AG04449 (cell line): ENCODE data around the gene SGIP1.

ENCODE experiments used
- CTCF ChIA-PET: fragments of 350-600 bp; formaldehyde crosslinking; extraction: SDS; loops from one replicate; lab custom pipeline; 2021; ENCODE audit warnings: antibody characterized with exemption; lab: Yijun Ruan, JAX
- POLR2A ChIA-PET: fragments of 400-600, 350-600 bp; formaldehyde crosslinking; extraction: SDS; loops from one replicate; lab custom pipeline; 2020; ENCODE audit warnings: antibody characterized with exemption, inconsistent platforms; lab: Yijun Ruan, JAX
- DNase-seq: peaks from one replicate; pipeline ENCODE4 v3.0.0-alpha.2; 2010; ENCODE audit warnings: low read depth, low spot score
- H3K4me3 ChIP-seq: 2 replicates; pipeline ENCODE4 v1.5.1; 2011; ENCODE audit warnings: low read depth, mild to moderate bottlenecking, control low read depth, low read length
- CTCF ChIP-seq: IDR thresholded peaks from one replicate; pipeline ENCODE4 v1.5.1; 2011; ENCODE audit warnings: mild to moderate bottlenecking, moderate library complexity, low read length, control low read depth, inconsistent platforms; ENCODE audit not compliant: insufficient read depth; ENCODE audit errors: missing control alignments

The SGIP1 gene

GRCh38 chr1:66752671-66753371, 218.9 kb downstream of the SGIP1 start:
- H3K4me3 ChIP-seq = peak overlapping the region; percentile 53
- POLR2A ChIA-PET = no interaction called here
- CTCF ChIA-PET = interaction anchor here (0.7 to 2.0 kb wide), 5 partner anchors 11 to 460 kb away, joined by 3 to 10 read pairs (median 4); no protein-coding TSS in a partner anchor
- no peak for DNase-seq
- no peak for TF ChIP-seq CTCF

- CTCF ChIA-PET = interaction anchor here (0.6 to 1.6 kb wide), 6 partner anchors 8 to 1051 kb away, joined by 3 to 10 read pairs (median 5); no protein-coding TSS in a partner anchor
These were observed 223.8 kb downstream of the SGIP1 start for GRCh38 chr1:66757722-66758240.

GRCh38 chr1:66758241-66758755, 224.3 kb downstream of the SGIP1 start:
- DNase-seq = no peak

More at GRCh38 chr1:66757722-66758240, 223.8 kb downstream of the SGIP1 start:
- TF ChIP-seq CTCF = no peak
- no peak for DNase-seq
- POLR2A ChIA-PET = no interaction called here
- no peak overlapping the region for H3K4me3 ChIP-seq

GRCh38 chr1:66760506-66760905, 226.6 kb downstream of the SGIP1 start:
- ChIA-PET POLR2A (no interaction called here), CTCF (interaction anchor here (2.5 to 8.7 kb wide), 2 partner anchors 12 to 451 kb away, joined by 6 to 164 read pairs; no protein-coding TSS in a partner anchor)
- H3K4me3 ChIP-seq = no peak overlapping the region
- TF ChIP-seq CTCF = no peak
- no peak for DNase-seq

More at GRCh38 chr1:66758241-66758755, 224.3 kb downstream of the SGIP1 start:
- no peak overlapping the region for H3K4me3 ChIP-seq
- ChIA-PET CTCF (interaction anchor here (1.2 to 1.6 kb wide), 3 partner anchors 391 to 456 kb away, joined by 6 to 10 read pairs (median 7); no protein-coding TSS in a partner anchor), POLR2A (no interaction called here)
- no peak for TF ChIP-seq CTCF

- CTCF ChIA-PET = interaction anchor here (2.5 to 8.7 kb wide), 3 partner anchors 11 to 450 kb away, joined by 6 to 164 read pairs (median 73); no protein-coding TSS in a partner anchor
- DNase-seq = no peak
- no peak overlapping the region for H3K4me3 ChIP-seq
- TF ChIP-seq CTCF = peak; percentile 4
- POLR2A ChIA-PET = no interaction called here
These were observed 227.3 kb downstream of the SGIP1 start for GRCh38 chr1:66761221-66761620.
